ENCODE results near the gene TJP2. TPM values are rescaled to one million over a fixed set of nuclear protein-coding genes. Genes with fewer than 3 reads are reported as not detected.

Gene TJP2
- total and polyA plus RNA-seq, 2 donors (not counting 3 experiments of a cell fraction or from before 2014, with no cell fraction given) = 83.0 to 168 TPM

GRCh38 chr9:69292078-69292477, 118.0 kb downstream of the TJP2 start:
- Histone ChIP-seq H3K4me3 (replicated peaks in 1 of 3; ENCODE audit: insufficient read depth in 1 of 3, low read depth in 1 of 3, low read length in 3 of 3) (no peak overlapping the region), H4K20me1 (replicated peaks; ENCODE audit: control insufficient read depth, extremely low read depth, insufficient read depth, low read length) (no peaks in the 10 kb centered on the region), H3K27me3 (ENCODE audit: control insufficient read depth in 2 of 2, insufficient read depth in 2 of 2, low read length in 2 of 2) (peaks cover 11 to 18% of the 10 kb centered on the region in 2 experiments), H3K27ac (ENCODE audit: insufficient read depth, low read depth, low read length) (no peak overlapping the region), H3K36me3 (ENCODE audit: control insufficient read depth in 2 of 2, extremely low read depth in 1 of 2, insufficient read depth in 2 of 2, low read length in 2 of 2) (no peaks in the 10 kb centered on the region), H3K79me2 (ENCODE audit: control insufficient read depth, insufficient read depth, low read length) (no peaks in the 10 kb centered on the region), H3K4me2 (ENCODE audit: insufficient read depth, low read length) (no peak overlapping the region), H3K4me1 (ENCODE audit: control insufficient read depth, extremely low read depth, insufficient read depth, low read length) (no peaks in the 10 kb centered on the region), H3K9ac (replicated peaks; ENCODE audit: extremely low read depth, insufficient read depth, low read length) (no peak overlapping the region), H2AFZ (ENCODE audit: low read depth, low read length) (no peak overlapping the region), H3K9me3 (replicated peaks; ENCODE audit: control insufficient read depth, insufficient read depth, low read length) (no peaks in the 10 kb centered on the region), H3K9me1 (replicated peaks; ENCODE audit: control insufficient read depth, extremely low read depth, insufficient read depth, low read length) (no peaks in the 10 kb centered on the region)
- DNase-seq (ENCODE audit: low read depth, low spot score) = no peak
- ChIA-PET POLR2A (no interaction called here), CTCF (interaction anchor here (1.4 kb wide), 1 partner anchor 257 kb away, joined by 3 read pairs; the partner anchor contains the start of gene FXN)
- TF ChIP-seq MAX (IDR thresholded peaks at IDR 0.05; ENCODE audit: insufficient read depth, insufficient read length) = no peak
- no peak for TF ChIP-seq JUN (IDR thresholded peaks at IDR 0.05; ENCODE audit: borderline replicate concordance, insufficient read depth, insufficient read length, low read depth)
- TF ChIP-seq POLR2A (IDR thresholded peaks at IDR 0.05; ENCODE audit: low read depth, low read length) = no peak
- no peak for TF ChIP-seq FOS (IDR thresholded peaks at IDR 0.05; ENCODE audit: borderline replicate concordance, insufficient read depth, low read length)
- no peak for TF ChIP-seq GATA2 (IDR thresholded peaks at IDR 0.05; ENCODE audit: insufficient read depth, insufficient read length, low read depth, low read length)
- TF ChIP-seq POLR2AphosphoS5 (IDR thresholded peaks at IDR 0.05; ENCODE audit: insufficient read depth, low read depth, low read length) = no peak
- TF ChIP-seq MYC (IDR thresholded peaks at IDR 0.05; ENCODE audit: low read depth, low read length) = no peak
- no peak for TF ChIP-seq EZH2 (IDR thresholded peaks at IDR 0.05; ENCODE audit: borderline replicate concordance, low read depth, low read length, severe bottlenecking)
- TF ChIP-seq CTCF (IDR thresholded peaks at IDR 0.05; ENCODE audit: extremely low read depth in 1 of 2, insufficient read depth in 1 of 2, low read depth in 1 of 2, low read length in 2 of 2) = no peak
- dilution Hi-C loops (cut with MboI; ENCODE audit: extremely low pct_ligation_motif_present, low sequenced_read_pairs) (no loop called here), intact Hi-C loops (cut with micrococcal nuclease) (no loop called here)
- FAIRE-seq = no peak
- BruUV-seq (replicated peaks) = no TSS peak

Measured in endothelial cell of umbilical vein (primary cell).